ENCODE results near the gene YTHDC1.

DNA sequence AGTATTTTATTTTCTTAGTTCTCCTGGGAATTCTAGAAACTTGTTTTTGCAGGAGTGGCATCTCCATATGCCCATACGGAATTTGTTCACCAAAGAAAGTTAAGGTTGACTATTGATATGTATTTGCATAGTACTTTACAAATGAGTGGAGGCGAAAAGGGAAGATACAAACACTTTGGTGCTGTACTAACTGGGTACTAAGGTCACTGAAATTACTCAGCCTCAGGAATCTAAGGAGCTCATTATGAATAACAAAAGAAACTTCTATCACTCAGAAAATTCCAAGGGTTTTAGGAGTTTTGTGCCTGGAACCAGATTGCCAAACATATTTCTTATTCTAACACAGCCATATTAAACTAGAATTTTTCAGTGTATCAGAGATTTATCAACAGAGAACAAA, 77.0 kb downstream of the YTHDC1 start:
- TF ChIP-seq CTCF (IDR thresholded peaks at IDR 0.05): no peak
- no peak for TF ChIP-seq POLR2AphosphoS5 (IDR thresholded peaks at IDR 0.05)
- no peak for TF ChIP-seq POLR2A (IDR thresholded peaks at IDR 0.05)
